AG04449 (cell line): ENCODE results near the gene KCNQ1.

Source experiments
- CTCF ChIA-PET: fragments of 350-600 bp; formaldehyde crosslinking; extraction: SDS; loops from one replicate; lab custom pipeline; 2021; ENCODE audit warnings: antibody characterized with exemption; lab: Yijun Ruan, JAX
- POLR2A ChIA-PET: fragments of 400-600, 350-600 bp; formaldehyde crosslinking; extraction: SDS; loops from one replicate; lab custom pipeline; 2020; ENCODE audit warnings: antibody characterized with exemption, inconsistent platforms; lab: Yijun Ruan, JAX
- DNase-seq: peaks from one replicate; pipeline ENCODE4 v3.0.0-alpha.2; 2010; ENCODE audit warnings: low read depth, low spot score
- H3K4me3 ChIP-seq: 2 replicates; pipeline ENCODE4 v1.5.1; 2011; ENCODE audit warnings: low read depth, mild to moderate bottlenecking, control low read depth, low read length
- CTCF ChIP-seq: IDR thresholded peaks from one replicate; pipeline ENCODE4 v1.5.1; 2011; ENCODE audit warnings: mild to moderate bottlenecking, moderate library complexity, low read length, control low read depth, inconsistent platforms; ENCODE audit not compliant: insufficient read depth; ENCODE audit errors: missing control alignments

The KCNQ1 gene

DNA sequence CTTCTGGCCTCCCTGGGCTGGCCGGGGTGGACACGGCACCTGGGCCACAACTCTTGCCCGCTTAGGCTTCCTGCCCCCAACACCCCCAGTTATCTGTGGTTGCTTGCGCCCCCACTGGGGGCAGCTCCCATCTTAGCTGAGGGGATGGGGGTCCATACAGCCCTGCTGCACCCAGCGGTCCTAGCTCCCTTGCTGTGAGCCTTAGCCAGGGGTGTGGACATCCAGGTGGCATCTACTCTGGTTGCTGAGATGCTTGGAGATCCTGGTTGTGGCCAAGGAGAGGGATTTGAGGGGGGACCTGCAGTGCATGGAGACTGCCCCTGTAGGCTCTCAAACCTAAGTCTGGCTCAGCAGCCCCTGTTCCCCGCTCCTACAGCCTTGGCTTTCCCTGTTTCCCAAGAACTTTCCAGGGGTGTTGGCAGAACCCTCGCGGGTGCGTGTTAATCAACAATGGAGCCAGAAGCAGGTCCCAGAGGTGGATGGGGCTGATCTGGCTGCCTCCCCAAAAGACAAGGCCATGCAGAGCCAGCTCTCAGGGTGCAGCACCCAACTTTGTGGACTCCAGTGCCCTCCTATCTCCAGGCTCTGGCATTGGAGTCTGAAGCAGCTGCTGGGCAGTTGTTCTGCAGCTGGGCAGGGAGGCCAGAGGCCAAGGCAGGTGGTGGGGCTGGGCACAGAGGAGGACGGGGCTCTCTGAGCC is 3.3 kb downstream of the KCNQ1 start:
- H3K4me3 ChIP-seq: no peak overlapping the region
- TF ChIP-seq CTCF: no peak
- ChIA-PET POLR2A (no interaction called here), CTCF (interaction anchor here (1.5 kb wide), 1 partner anchor 439 kb away, joined by 4 read pairs; no protein-coding TSS in a partner anchor)
- DNase-seq: no peak

GRCh38 chr11:2448661-2449547 is 4.1 kb downstream of the KCNQ1 start:
- CTCF ChIA-PET: interaction anchor here (1.5 kb wide), 1 partner anchor 439 kb away, joined by 4 read pairs; no protein-coding TSS in a partner anchor
- no peak for TF ChIP-seq CTCF
- no peak overlapping the region for H3K4me3 ChIP-seq
- POLR2A ChIA-PET: no interaction called here
- no peak for DNase-seq

DNA sequence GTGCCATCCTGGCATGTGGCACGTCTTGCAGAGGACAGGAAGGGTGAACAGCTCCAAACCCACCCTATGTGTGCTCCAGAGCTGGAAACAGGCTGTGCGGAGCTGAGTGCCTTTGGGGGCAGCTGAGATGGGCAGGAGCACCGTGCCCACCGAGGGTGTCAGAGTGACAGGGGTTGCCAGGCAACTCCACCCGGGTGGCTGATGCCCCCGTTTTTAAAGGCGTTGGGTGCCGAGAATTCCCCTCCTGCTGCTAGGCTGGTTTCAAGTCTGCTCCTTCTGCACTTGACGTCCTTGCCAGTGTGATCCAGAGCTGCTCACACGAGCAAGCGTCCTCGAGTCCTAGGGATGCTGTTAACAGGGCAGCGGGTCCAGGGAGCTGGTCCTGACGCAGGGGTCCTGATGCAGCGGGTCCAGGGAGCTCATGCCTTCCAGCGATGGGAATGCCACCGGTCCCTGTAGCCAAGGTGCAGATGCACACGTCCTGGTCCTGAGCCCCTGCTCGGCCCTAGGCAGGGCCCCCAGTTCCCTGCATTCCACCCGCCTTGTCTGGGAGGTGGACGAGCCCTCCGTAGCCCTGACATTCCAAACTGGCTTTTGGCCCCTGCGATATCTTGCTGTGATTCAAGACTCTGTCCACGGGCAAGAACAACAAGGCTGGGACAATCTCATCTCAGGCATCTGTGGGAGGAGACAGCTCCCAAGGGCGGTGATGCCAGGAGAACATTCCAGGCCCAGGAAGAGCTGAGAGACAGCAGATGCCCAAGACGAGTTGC is 4.9 kb downstream of the KCNQ1 start:
- DNase-seq: no peak
- no peak for TF ChIP-seq CTCF
- H3K4me3 ChIP-seq: no peak overlapping the region
- POLR2A ChIA-PET: no interaction called here
- CTCF ChIA-PET: interaction anchor here (1.5 kb wide), 1 partner anchor 438 kb away, joined by 4 read pairs; no protein-coding TSS in a partner anchor

DNA sequence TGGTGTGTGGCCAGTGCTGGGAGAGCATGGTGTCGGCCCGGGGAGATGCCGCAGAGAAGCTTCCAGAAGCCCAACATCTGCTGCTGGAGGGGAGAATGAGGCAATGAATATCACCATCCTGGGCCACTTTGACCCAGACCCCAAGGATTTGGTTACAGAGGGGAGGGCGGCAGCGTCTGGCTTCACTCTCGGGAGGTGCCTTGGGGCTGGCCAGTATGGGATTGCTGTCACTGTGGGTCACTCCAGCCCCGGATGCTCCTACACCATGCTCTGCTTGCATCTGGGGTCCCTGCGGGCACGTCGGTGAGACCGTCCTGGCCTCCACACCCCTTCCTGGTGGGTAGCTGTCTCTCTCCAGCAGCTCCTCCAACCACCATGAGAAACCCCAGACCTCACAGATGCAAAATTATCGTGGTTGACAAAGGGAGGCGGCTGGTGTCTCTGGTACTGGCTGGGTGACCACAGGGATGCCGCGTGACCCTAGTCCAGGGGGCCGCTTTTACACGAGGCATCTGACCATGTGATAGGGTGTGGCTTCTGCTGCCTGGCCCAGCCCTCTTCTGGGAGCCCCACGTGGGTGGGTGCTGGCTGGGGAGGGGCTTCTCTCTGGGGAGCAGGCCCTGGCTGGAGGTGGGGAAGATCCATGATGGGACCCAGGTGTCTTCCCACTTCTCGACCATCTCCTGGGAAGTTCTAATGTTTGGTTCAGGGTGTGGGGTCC is 5.7 kb downstream of the KCNQ1 start:
- ChIA-PET CTCF (no interaction called here), POLR2A (no interaction called here)
- no peak for TF ChIP-seq CTCF
- no peak overlapping the region for H3K4me3 ChIP-seq
- no peak for DNase-seq

DNA sequence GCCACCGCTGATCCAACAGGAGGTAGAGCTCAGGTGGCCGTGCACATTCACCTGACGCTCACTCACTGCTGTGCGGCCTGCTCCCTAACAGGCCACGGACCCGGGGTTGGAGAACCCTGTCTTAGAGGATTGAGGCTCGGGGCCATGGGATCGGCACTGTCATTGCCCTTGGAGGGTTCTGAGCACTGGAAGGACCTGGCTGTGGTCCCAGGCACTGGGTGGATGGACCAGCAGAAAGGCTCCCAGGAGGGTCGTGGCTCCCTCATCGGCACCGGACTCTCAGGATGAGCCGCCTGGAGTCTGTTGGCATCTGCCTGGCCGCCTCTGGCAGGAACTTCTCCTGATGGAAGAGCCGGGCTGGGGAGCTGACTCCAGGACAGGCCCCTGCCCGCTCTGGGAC is 6.5 kb downstream of the KCNQ1 start:
- ChIA-PET POLR2A (no interaction called here), CTCF (no interaction called here)
- TF ChIP-seq CTCF: no peak
- no peak overlapping the region for H3K4me3 ChIP-seq
- DNase-seq: no peak
